GM19240 (cell line): ENCODE results near the gene NUB1.

Experiments used
- DNase-seq: peaks from one replicate; pipeline ENCODE4 v3.0.0; 2011; ENCODE audit warnings: low spot score; ENCODE audit not compliant: insufficient read length

Gene NUB1

GRCh38 chr7:151313857-151314256 is 27.8 kb upstream of the NUB1 start:
- DNase-seq = no peak

GRCh38 chr7:151314401-151314800 is 27.2 kb upstream of the NUB1 start:
- DNase-seq = no peak

GRCh38 chr7:151315038-151315655 is 26.5 kb upstream of the NUB1 start:
- peak; percentile 55 for DNase-seq

GRCh38 chr7:151316896-151317295 is 24.7 kb upstream of the NUB1 start:
- DNase-seq = no peak

- DNase-seq = no peak
Observed at GRCh38 chr7:151317936-151318335, 23.7 kb upstream of the NUB1 start.

DNA sequence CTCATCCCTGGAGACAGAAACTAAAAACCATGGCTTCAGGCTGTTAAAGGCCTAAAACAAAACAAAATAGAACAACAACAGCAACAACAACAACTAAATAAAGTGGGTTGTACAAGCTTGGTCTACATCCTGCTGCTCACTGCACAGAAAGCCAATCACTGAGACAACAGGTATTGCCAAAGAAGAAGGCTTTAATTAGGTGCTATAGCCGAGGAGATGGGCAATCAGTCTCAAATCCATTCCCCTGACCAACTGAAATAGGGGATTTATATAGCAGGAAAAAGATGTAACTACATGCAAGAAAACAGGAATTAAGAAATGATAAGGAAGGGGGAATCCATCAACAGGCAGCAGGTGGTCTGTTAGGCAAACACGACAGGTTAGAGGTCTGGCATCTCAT is 22.4 kb upstream of the NUB1 start:
- no peak for DNase-seq

GRCh38 chr7:151320263-151320845 is 21.3 kb upstream of the NUB1 start:
- DNase-seq = no peak

- DNase-seq = no peak
Observed at GRCh38 chr7:151321341-151321740, 20.3 kb upstream of the NUB1 start.

DNA sequence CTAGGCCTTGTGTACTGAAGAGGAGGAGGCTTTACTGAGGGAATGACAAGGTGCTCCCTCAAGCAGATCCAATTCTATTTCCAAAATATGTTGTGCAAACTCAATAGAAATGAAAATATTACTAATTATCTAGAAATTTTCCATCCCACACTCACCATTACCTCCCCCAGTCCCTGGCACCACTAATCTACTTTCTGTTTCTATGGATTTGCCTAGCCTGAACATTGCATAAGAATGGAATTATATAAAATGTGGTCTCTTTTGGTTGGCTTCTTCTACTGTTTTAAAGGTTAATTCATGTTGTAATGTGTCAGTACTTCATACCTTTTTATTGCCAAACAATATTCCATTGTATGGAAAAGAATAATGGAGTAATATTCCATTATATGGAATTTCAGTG is 18.7 kb upstream of the NUB1 start:
- DNase-seq = no peak

DNA sequence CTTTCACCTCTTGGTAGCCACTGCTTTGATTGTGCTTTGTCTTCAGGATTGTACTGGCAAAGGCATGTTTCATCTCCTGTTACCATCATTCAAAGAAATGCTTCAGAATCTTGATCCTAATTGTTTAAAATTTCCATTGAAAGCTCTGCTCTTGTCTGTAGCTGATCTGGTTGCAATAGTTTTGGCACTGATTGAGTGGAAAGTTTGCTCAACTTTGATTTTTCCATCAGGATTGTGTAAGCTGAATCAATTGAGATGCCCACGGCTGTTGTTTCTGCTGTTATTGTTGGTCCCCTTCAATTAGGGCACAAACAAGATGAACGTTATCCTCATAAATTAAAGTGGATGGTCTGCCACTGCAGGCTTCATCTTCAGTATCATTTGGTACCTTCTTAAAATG is 14.6 kb upstream of the NUB1 start:
- no peak for DNase-seq

DNA sequence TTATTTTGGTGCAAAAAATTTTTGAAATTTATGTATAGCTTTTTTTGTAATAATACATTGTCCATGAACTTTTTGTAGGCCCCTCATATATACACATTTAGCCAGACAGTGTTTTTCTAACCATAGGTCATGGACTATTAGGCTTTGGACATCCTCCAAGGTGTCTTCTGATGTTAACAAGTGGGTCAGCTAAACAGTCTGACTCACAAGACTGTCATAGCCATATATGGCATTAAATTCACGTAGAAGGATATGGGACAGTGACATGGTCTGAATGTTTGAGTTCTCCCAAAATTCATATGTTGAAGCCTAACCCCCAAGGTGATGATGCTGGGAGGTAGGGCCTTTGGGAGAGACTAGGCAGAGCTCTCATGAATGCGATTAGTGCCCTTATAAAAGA is 14.0 kb upstream of the NUB1 start:
- no peak for DNase-seq

- no peak for DNase-seq
Observed at GRCh38 chr7:151330181-151330580, 11.4 kb upstream of the NUB1 start.

DNA sequence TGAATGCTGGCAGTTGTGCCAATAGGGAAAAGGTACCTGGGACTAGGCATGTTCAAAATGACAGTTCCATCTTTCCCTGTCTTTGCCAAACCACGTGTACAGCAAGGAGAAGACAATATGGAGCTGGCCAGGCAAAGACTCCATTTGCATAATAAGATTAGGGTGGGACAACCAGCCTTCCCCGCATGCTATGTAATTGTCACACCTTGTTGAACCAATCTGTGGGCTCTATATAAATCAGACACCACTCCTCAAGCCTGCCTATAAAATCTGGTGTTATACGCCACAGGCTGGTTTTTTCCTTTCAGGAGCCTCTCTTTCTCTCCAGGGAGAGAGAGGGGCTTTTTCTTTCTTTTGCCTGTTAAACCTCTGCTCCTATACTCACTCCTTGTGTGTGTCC is 11.0 kb upstream of the NUB1 start:
- no peak for DNase-seq

GRCh38 chr7:151334628-151335027 is 7.0 kb upstream of the NUB1 start:
- DNase-seq = no peak

GRCh38 chr7:151336027-151336708 is 5.4 kb upstream of the NUB1 start:
- DNase-seq = no peak

DNA sequence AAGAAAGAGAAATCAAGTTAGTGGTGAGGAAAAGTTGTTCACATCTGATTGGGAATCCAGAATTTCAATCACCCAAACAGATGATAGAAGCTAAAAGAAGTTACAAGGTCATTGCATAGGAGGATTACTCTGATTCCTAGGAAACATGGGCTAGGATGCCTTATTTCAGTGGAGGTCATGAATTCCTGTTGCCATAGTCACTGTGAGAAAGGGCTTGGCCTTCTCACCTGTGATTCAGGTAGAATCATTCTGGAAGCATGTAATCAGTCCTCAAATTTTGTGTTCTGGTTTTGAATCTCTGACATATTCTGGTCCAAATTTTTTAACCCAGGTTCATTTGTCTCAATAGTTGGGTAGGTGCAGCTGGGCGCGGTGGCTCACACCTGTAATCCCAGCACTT is 4.3 kb upstream of the NUB1 start:
- no peak for DNase-seq

DNA sequence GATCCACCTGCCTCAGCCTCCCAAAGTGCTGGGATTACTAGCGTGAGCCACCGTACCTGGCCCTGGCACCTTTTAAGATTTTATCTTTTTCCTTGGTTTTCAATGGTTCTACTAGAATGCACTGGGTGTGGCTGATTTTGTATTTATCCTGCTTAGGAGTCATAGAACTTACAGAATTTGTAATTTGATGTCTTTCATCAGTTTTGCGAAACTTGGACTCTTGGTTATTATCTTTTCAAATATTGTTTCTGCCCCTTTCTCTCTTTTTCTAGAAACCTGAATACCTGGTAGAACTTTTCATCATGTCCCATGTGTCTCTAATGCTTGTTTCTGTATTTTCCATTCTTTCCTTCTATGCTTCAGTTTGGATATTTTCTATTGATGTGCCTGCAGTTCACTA is 2.8 kb upstream of the NUB1 start:
- DNase-seq = no peak

DNA sequence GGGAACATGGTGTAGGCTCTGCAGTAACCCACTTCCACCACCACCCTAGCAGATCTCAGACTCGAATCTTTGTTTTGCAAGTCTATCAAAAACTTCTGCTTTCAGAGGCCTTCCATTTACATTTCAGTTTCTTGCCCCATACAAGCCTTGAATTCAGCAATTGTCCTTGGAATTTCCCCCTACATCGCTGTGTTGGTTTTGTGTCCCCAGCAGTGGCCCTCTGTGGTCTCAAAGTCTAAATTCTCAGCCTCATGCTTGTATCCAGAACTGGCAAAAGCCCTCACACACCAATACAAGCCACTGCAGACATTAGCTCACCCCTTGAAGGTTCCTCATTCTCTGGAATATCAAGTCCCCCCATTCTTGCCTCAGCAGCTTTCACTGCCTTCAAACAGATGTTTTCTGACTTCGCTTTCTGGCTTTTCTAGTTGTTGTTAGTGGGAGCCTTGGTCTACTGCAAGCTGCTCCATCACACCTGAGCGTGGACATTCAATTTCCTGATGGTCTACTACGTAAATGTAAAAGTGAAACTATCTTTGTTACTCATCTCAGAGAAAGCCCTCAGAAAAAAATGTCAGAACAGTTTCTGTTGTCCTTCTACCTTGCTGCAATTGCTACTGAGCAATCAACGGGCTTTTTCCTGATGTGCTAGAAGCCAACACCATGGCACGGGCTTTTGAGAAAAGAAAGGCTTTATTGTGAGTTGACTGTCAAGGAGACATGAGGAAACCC is 1.8 kb upstream of the NUB1 start:
- no peak for DNase-seq

DNA sequence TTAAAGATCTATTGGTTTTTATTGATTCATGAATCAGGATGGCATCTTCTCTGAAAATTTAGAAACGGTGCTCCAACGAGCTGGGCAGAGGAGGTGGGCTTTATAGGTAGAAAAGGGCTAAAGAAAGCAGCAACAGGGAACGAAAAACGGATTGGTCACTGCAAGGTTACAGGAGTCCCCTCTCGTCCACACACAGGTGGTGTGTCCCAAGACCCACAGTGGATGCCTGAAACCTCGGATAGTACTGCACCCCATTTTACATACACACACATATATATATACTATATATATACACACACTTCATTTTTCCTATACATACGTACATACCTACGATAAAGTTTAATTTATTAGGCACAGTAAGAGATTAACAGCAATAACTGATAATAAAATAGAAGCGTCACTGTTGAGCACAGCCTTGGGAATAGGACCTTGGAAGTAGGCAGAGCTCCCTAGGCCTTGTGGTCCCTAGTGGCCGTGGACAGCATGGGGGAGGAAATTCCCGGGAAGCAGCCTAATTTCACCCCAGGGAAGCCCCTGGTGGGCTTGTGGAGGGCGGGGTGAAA is 737 bp upstream of the NUB1 start:
- DNase-seq = no peak

DNA sequence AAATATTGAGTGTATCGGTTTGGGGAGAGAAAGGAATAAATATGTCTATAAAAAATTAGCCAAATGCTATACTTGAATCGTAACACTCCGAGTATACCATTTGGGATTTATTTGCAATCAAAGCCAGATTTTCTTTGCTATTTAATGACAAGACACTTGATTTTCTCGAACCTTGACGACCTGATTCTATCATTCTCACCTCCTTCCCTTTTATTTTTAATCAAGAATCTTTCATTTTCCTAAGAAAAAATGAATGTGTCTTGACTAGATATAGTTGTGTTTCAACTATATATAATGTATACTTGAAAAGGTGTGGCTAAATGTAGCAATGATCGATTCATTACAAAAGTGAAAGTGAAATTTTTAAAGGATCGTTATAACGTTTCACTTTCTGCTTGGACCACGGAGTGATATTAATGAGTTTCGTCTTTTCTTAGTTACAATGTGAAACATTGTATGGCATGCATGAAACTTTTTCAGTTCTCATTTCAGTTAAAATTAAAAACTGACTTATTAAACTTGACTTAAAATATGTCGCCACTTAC is 562 bp downstream of the NUB1 start:
- DNase-seq = no peak

DNA sequence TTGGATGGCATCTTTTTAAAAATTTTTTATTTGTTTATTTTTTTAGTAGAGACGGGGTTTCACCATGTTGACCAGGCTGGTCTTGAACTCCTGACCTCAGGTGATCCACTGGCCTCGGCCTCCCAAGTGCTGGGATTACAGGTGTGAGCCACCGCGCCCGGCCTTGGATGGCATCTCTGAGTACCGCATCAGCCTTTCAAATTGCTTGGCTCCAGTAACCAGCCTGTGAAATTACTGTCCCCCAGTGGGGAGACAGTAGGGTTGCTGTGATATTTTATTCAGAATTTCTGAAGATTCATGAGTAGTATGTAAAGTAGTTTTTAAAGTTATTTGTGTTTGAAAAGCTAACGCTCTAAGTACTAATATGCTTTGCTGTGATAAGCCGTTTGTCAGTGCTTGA is 1.2 kb downstream of the NUB1 start:
- no peak for DNase-seq

DNA sequence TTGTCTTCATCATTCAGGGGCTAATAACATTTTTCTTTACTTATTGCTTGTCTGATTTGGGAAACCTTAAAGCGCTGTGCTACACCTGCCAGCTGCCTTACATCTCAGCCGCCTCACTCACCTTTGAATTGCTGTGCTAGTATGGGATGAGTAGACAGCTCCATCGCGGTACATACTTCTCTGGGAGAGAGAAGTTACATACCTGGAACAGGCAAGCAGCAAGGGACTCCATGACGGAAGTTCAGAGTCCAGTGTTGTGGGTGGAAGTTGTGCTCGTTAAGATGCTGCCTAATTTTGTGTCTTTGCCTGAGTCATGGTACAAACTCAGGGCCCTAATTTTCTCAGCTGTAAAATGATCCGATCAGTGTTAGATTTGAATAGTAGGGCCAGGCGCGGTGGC is 1.9 kb downstream of the NUB1 start:
- no peak for DNase-seq
